ENCODE data around the gene JMJD4. TPM values are rescaled to one million over a fixed set of nuclear protein-coding genes. Genes with fewer than 3 reads are reported as not detected.

JMJD4 gene
- total RNA-seq, 1 donor from 2014 or later, result 40.4 TPM

DNA sequence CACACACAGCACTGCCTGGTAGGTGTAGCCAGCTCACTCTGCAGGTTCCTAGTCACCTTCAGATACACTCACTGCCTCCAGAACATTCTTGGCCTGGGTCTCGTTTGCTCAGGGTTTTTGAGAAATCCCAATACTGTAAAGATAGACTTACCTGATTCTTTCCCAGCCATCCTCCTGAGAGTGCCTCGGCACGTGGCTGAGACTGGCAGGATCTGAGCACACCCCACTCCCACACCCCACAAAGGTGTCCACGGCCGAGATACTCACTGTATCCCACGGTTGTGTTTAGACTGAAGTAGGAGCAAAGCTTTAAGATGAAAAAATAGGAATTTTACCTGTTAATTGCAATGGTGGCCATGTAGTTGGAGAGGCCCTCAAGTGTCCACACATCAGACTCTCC lies 33.5 kb upstream of the JMJD4 start:
- no peak for DNase-seq (ENCODE audit: low spot score)

DNA sequence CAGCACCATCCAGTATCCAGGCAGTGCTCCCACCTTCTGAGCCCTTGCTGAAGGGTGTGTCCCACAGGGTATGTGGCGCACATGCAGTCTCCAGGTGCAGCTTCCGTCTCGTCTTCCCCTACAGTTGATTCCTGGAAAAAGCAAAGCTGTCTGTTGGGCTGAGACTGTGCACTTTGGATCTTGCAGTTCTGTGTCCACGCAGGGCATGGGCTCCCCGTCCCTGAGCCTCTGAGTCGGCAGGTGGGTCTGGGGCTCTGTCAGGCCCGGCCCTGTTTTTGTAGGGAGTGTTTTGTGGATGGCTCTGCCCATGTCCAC lies 33.0 kb upstream of the JMJD4 start:
- DNase-seq (ENCODE audit: low spot score), result no peak

DNA sequence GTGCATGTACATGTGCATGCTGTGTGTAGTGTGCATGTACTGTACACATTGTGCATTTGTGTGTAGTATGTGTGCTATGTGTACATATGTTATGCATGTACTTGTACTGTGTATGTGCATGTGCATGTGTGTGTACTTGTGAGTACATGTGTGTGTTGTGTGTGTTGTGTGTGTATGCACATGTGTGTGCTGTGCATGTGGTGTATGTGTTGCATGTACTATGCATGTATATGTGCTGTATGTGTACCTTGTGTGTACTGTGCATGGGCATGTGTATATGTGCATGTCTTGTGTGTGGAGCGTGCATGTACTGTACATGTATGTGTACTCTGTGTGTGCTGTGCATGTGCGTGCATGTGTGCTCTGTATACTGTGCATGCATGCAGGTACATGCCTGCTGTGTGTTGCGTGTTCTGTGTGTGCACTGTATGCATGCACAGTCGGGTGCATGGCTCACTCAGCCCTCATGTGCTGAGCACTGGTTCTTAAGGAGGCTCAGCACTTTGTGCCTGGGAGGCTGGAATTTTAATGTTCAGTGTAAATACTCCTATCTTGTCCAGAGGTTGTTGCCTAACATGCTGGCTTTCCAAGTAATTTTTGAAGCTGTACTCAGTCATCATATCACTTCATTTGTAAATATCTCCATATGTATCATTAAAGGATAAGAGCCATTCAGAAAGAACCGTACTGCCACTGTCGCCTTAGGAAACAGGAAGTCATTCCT lies 32.5 kb upstream of the JMJD4 start:
- DNase-seq (ENCODE audit: low spot score), result no peak

DNA sequence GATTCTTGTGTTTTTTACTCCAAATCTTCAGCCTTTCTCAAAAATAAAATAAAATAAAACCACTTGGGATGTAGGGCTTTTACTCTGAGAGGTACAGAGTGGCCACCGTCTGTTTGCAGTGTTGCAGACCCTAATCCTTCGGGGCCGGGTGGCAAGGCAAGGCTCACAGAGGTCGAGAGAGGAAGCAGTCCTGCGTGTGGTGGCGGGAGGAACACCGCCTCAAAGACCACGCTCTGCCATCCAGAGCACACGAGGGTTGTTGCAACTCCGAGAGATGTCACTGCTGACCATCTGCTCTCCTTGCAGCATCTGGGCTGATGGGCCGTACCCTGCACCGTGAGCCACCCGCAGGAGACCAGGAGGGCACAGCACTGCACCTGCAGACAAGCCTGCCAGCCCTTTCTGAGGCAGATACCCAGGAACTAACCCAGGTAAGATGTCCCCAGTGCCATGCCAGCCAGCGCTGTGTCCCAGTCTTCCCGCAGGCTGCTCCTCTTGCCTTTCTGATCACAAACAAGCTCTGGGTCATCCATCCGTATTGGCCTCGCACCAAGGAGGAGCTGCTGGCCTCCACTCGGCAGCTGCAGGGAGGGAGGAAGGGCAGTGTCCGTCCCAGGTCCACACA lies 31.7 kb upstream of the JMJD4 start:
- no peak for DNase-seq (ENCODE audit: low spot score)

DNA sequence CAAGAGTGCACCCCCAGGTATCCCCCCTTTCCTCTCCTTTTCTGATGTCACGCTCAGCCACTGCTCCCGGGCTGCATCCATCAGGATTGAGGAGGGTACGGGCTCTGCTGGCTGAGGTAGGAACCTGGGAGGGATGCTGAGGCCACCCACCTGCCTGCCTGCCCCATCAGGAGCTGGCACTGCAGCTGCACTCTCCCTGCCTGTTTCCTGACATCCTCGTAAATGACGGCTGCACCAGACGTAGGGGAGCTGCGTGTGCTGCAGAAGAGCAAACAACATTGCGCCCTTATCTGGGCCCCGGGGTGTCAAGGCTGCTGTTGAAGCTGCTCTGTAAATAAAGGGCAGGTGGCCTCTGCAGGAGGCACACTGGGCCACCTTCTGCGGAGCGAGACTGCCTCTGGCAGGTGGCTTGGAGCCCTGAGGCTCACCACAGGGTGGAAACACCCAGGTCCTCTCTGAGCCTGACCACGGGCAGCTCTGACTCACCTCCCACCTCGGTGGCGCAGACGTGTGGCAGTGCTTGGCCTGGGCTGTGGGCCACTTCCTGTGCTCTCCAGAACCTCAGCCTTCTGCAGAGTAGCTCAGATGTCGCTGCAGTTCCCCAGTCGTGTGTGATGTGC lies 31.0 kb upstream of the JMJD4 start:
- no peak for DNase-seq (ENCODE audit: low spot score)

DNA sequence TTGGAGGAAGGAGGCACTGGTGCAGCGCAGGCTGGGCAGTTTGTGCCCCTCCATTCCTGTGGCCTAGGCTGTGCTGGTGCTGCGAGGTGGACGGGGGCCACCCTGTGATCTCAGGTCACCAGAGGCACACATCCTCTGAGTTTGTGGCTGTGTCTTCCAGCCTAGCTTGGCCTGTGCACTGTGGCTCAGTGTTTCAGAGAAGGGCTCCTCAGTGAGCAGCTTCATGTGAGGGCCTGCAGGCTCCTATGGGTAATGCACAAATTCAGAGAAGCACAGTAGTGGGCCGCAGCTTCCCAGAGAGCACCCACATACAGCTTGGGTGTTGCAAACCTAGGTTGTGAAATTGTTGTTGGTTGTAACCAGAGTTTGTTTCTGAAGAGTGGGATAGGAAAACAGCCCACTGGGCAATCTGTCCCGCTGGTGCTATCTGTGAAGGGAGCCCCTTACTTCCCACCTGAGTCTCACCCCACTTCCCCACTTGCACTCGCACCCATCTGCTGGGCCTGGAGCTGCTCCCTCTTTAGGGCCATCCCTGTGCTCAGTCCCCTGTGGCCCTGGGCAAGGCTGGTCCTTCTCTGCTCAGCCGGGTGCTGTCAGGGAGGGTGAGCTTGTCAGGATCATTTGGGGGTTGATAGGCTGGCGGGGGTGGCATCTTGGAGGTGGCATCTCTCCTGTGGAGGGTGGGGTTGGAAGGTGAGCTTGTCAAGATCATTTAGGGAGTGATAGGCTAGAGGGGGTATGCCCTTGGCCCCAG lies 30.3 kb upstream of the JMJD4 start:
- DNase-seq (ENCODE audit: low spot score), result no peak

DNA sequence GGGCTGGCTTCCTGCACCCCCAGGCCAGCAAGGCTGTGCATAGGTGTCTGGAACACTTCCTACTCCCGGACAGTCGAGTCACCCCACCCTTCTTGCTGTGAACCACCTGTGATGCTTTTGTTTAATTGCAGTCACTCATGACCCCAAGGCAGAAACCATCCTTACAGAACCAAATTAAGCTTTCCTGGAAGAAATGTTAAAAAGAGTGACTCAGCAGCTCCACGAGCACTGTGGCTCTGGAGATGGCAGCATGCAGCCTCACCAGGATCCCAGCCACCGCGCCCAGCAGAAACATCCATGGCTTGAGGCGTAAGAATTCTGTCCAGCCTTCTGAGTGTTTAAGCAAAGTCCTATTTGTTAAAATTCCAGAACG lies 28.9 kb upstream of the JMJD4 start:
- peak; percentile 9 for DNase-seq (ENCODE audit: low spot score)

DNA sequence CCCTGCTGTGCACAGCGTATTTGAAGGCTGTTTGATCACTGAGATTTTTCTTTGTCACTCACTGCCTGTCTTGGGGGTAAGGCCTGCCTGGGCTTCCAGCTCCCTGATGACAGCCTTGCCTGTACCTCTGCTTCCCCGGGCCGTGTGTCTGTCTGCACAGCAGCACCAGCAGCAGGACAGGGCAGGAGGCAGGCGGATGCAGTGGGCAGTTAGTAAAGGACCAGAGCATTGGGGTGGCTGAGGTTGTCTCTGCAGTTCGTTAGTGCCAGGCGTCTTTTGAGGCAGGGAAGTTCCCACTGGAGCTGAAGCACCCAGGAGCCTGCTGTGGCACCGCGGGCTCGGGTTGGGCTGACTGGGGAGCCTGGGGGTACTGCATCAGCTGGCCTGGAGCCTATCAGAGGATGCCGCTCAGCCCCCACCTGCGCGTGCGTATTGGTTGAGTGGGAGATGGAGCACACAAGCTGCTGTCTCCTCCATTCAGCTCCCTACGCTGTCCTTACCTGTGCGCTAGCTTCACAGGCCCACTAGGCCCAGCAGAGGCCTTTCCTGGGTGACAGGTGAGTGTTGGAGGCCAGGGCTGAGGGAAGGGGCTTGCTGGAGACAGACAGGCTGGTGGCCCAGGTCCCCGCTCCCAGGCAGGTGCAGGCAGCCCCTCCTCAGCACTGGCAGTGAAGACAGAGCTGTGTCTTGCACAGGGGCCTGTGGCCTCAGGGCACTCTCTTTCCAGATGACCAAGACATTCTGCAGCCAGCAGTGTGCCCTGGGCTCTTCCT lies 28.3 kb upstream of the JMJD4 start:
- DNase-seq (ENCODE audit: low spot score), result no peak

DNA sequence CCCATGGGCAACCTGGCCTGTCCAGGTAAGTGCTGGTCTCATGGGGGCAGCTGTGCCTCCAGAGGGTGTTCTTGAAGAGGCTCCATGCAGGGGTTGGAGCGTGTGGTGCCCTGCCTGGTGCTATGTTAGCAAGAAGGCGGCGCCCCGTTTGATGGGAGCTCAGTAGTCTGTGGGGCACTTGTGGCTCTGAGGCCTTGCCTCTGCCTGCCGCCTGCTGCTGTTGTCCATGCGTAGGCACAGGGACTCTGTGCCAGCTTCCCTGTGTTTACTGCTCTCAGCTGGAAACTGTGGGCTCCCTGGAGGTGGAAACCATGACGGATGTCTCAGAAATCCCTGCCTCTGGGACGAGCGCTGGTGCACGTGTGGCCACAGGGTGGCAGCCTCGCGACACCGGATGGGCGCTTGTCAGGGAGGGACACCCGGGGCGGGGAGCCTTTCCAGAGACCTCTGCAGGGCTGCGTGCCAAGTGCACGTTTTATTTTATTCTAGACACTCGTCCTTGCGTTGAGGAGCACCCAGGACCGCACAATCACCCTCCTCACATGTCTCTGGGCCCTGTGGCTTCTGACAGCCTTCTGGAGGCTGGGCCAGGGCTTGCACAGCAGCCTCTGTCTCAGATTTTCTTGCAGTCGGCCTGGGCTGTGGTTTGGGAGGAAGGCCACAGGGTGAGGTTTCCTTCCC lies 27.3 kb upstream of the JMJD4 start:
- peak; percentile 81 for DNase-seq (ENCODE audit: low spot score)

DNA sequence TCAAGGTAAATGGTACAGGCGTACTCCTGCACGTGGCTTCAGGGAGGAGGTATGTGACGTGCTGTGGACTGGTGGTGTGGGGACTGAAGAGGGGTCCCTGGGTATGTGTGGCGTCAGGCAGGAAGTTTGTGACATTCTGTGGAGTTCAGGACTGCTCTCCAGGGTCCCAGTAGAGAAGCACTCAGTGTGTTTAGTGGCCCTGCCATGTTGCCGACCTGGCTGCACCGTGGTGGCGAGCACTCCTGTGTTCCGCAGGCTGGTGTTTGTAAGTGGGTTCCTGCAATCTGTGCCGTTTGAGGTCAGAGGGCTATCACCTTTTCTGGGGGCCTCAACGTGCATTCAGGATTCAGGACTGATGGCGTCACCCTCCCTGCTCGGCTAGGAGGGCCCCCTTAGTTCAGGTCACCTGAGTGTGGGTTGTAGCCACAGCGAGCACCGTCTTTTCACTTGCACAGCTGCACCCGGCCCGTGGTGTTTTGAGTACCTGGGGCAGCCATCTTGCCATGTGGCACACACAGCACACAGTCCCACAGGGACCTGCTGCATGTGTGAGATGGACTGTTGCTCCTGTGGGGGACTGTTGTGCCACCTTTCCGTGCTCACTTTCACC lies 26.6 kb upstream of the JMJD4 start:
- no peak for DNase-seq (ENCODE audit: low spot score)

DNA sequence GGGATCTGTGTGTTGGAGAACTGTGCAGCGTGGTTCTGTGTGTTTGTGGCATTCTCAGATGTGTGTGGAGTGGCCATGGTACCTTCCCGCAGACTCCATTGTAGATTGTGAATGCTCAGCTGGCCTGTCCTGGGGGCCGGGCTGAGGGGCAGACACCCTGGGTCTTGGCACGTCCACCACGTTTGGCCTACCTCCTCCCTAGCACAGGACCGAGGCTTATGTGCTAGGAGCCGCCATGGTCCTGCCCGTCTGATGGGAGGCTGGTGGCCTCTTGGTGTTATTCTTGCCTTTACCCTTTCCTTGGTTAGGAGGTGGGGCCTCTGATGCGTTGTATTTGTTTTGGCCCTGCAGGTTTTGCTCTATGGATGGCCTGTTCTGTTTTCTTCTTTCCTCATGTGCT lies 25.3 kb upstream of the JMJD4 start:
- DNase-seq (ENCODE audit: low spot score), result no peak

DNA sequence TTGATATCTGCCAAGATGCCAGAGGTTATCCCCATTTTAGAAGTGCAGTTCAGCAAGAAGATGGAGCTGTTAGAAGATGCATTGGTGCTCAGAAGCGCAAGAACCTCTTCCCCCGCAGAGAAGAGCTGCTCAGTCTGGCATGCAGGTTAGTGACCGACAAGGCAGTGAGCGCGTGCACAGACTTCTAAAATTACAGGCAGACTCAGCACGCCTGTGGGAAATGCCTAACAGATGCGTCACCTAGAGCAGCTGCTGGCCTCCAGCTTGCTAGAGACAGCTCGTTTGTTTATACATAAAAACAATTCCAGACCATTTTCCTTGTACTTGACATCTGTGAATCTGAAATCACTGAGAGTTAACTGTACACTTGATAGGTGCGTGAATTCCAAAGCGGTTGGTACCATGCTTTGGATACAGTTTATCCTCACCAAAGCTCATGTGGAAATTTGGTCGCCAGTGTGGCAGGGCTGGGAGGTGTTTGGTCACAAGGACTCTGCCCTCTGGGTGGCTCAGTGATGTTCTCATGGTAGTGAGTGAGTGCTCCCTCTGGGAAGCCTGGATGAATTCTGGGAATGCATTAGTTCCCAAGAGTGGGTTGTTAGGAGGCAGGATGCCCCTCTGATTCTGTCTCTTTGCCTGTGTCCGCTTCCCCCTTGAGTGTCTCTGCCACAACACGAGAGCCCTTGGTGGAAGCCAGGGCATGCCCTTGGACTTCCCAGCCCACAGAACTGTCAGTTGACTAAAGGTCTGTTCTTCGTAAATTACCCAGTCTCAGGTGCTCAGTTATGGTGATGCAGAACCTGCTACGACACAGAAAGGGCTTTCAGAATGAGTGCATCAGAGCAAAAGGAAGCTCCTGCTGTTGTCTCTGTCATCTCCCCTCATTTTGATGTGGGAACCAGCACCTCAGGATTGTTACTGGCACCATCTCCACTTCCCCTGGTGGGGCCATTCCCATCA lies 24.5 kb upstream of the JMJD4 start:
- peak; percentile 53 for DNase-seq (ENCODE audit: low spot score)

DNA sequence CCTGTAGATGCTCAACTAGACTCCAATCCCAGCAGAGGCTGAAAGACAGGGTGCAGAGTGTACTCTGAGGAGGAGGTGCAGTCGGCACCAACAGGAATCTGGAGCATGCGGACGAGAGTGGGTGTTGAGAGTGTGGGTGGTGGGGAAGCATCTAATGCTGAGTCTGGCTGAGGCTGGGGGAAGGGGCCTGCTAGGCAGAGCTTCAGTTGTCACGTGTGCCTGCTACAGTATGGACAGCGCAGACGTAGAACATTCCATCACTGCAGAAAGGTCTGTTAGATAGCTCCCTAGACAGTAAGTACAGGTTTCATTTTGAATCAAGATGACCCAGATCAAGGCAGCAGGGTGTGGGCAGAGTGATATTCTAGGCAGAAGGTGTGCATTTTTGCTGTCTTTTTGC lies 23.3 kb upstream of the JMJD4 start:
- DNase-seq (ENCODE audit: low spot score), result no peak

DNA sequence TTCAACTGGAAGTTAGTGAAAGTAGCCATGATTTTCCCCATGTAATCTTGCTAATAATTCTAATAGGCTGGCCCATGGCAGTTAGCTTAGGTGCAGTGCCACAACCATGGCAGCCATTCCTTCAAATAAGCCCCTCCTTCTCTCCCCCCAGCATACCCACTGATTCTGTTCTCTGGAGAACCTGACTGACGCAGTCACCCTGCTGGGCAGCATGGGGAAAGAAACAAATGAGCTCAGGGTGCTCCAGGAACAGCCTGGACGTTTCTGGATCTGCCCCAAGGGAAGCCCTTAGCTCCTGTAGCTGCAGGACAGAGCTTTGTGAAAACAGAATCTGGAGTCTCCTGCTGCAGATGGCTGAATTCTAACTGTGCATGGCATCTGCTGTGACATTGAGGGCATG lies 22.7 kb upstream of the JMJD4 start:
- DNase-seq (ENCODE audit: low spot score), result no peak

DNA sequence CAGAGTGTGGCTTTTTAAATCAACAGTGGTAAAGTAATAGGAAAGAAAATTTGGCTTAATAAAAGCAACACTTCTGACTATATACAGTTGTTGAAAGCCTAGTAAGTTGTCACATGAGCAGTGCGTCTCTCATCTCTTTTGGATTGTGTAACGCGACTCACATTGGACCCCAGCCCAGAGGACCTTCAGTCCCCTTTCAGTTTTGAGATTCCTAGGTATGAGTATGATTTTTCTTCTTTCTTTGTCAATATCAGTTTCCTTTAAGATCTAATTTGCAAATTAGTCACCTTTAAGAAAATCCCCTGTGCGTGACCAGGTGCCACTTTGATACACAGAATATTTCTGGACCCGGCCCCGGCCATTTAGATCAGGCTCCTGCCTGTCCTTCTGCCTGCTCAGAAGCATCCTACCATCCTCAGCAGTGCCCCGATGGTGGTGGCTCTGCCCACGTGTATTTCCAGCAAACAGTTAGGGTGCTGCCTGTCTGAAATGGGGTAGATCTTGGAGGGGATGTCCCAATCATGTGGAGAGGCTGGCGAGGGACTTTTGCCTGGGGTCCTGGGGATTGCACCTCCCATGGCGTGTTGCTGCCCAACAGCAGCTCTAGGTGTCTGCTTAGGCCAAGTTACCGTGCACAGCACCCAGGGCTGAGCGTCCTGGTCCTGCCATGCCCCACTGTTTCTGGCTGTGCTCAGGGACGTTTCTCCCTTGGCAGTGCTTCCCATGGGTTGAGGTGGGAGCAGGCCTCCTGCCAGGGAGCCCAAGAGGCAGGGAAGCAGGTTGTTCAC lies 21.3 kb upstream of the JMJD4 start:
- no peak for DNase-seq (ENCODE audit: low spot score)

DNA sequence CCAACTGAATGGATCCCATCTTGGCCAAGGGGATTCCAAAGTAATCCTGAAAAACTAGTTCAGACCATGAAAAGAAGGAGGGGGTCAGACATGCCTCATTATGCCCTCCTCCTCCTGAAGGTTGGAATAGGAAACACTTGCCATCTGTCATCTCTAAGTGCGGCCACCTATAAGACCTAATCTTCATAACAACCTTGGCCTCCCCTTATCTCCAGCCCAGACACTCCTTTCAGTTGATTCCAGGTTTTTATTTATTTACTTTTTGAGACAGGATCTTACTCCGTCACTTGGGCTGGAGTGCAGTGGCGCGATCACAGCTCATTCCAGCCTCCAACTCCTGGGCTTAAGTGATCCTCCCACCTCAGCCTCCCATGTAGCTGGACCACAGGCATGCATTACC lies 19.9 kb upstream of the JMJD4 start:
- no peak for DNase-seq (ENCODE audit: low spot score)

DNA sequence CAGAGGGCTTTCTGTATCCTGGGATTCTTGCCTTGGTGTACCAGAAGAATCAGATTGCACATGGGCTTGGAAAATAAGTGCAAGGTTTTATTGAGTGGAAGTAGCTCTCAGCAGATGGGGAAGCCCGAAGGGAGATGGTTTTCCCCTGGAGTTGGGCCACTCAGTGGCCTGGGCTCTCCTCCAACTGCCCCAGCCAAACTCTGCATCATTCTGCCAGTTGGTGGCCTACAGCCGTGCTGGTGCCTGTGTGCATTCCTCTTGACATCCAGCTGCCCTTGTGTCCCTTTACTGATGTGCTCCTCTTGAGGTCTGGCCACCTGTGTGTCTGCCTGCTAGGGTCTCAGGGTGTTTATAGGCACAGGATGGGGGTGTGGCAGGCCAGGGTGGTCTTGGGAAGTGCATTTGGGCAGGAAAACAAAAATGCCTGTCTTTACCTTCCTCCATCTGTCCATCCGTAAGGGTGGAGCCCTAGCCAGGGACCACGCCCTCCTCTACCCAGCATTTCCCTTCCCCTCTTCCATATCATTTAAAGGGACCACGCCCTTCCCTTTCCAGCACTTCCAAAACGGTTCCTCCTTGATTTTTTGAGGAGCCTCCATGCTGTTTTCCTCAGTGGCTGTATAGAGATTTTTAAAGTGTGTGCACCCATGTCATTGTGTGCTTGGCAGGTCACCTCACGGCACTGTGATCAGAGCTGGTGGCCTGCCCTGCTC lies 19.1 kb upstream of the JMJD4 start:
- no peak for DNase-seq (ENCODE audit: low spot score)

Data from umbilical cord (tissue), 2 donors.